LNCaP clone FGC (cell line): ENCODE data around the gene ZBBX.

Source experiments
- DNase-seq: peaks from one replicate; pipeline ENCODE4 v3.0.0-alpha.2; 2011; ENCODE audit warnings: low read depth
- H3K4me3 ChIP-seq: 2 replicates; pipeline ENCODE4 v1.5.1; 2011; ENCODE audit warnings: mild to moderate bottlenecking, low read depth, low read length, control low read depth
- CTCF ChIP-seq: IDR thresholded peaks from 2 replicates; pipeline ENCODE4 v1.5.1; 2012; ENCODE audit warnings: mild to moderate bottlenecking; ENCODE audit not compliant: control insufficient read depth, insufficient read depth; ENCODE audit errors: extremely low read depth

Gene ZBBX

GRCh38 chr3:167394003-167394402 lies 13.9 kb upstream of the ZBBX start:
- no peak for DNase-seq

GRCh38 chr3:167382155-167382554 lies 2.1 kb upstream of the ZBBX start:
- no peak overlapping the region for H3K4me3 ChIP-seq
- no peak for TF ChIP-seq CTCF
- DNase-seq = no peak

More at GRCh38 chr3:167394003-167394402, 13.9 kb upstream of the ZBBX start:
- peak; percentile 25; the same call in 1 of the 2 replicates for TF ChIP-seq CTCF
- H3K4me3 ChIP-seq = no peak overlapping the region

- DNase-seq = no peak
- TF ChIP-seq CTCF = no peak
- no peak overlapping the region for H3K4me3 ChIP-seq
Measured at GRCh38 chr3:167375478-167375877, 4.6 kb downstream of the ZBBX start.

- no peak overlapping the region for H3K4me3 ChIP-seq
- no peak for TF ChIP-seq CTCF
- DNase-seq = no peak
Measured at GRCh38 chr3:167372138-167372537, 8.0 kb downstream of the ZBBX start.

- no peak overlapping the region for H3K4me3 ChIP-seq
Measured at GRCh38 chr3:167361948-167362347, 18.1 kb downstream of the ZBBX start.

GRCh38 chr3:167361306-167361705 lies 18.8 kb downstream of the ZBBX start:
- no peak overlapping the region for H3K4me3 ChIP-seq
- no peak for TF ChIP-seq CTCF
- DNase-seq = no peak

More at GRCh38 chr3:167361948-167362347, 18.1 kb downstream of the ZBBX start:
- no peak for TF ChIP-seq CTCF
- no peak for DNase-seq

GRCh38 chr3:167355446-167355845 lies 24.7 kb downstream of the ZBBX start:
- no peak for DNase-seq
- TF ChIP-seq CTCF = no peak

More at GRCh38 chr3:167355446-167355845, 24.7 kb downstream of the ZBBX start:
- no peak overlapping the region for H3K4me3 ChIP-seq
